Erythroblast (primary cell): ENCODE measurements around the gene BEST3.

Experiments used
- GATA1 ChIP-seq: IDR thresholded peaks from 2 replicates; pipeline ENCODE4 v1.6.1; 2011; ENCODE audit warnings: low read depth, mild to moderate bottlenecking, control low read depth, low read length, moderate library complexity
- POLR2A ChIP-seq: IDR thresholded peaks from 2 replicates; pipeline ENCODE4 v1.6.1; 2011; ENCODE audit warnings: mild to moderate bottlenecking, low read length

DNA sequence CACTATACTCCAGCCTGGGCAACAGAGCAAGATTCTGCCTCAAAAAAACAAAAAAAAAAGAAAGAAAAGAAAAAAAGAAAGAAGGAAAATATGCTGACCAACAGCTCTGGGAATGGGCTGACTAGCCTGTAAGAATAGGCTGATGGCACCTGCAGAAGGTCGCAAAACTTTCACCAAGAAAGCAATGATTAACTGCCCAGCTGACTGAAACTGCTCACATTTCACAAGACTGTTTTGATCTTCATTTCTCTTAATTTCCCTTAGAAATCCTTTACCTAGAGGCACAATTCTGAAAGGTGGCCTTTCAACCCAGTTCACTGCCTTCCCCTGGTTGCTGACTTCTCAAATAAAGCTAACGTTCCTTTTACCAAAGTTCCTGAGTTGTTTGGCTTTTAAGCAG, 12.4 kb downstream of the BEST3 start:
- TF ChIP-seq POLR2A, result no peak
- no peak for TF ChIP-seq GATA1
